Ovary (tissue), 9 donors: Measurements from ENCODE around the gene STUM. TPM values are rescaled to one million over a fixed set of nuclear protein-coding genes. Genes with fewer than 3 reads are reported as not detected.
A peak's percentile ranks its signal among the peaks of the same experiment; 100 is the strongest.

ENCODE experiments used
- DNase-seq, 5 donors: peaks; one replicate each; pipeline ENCODE4 v3.0.0-alpha.2; 2019 to 2020
- H3K27ac ChIP-seq, 2 donors: fragments of 200-600 bp; one replicate each; pipeline versions ENCODE4 v1.5.1 to v1.8.0; 2019 to 2022
- H3K27me3 ChIP-seq: fragments of 200-600 bp; one replicate; pipeline ENCODE4 v1.8.0; 2022
- H3K36me3 ChIP-seq: fragments of 200-600 bp; sonication (generic); one replicate; pipeline ENCODE4 v1.5.1; 2019
- H3K4me1 ChIP-seq: one replicate; pipeline ENCODE4 v1.8.1; 2013; ENCODE audit warnings: mild to moderate bottlenecking, moderate library complexity; ENCODE audit not compliant: insufficient read depth
- H3K4me3 ChIP-seq: fragments of 200-600 bp; sonication (generic); one replicate; pipeline ENCODE4 v1.5.1; 2017
- H3K9me3 ChIP-seq, 2 donors: fragments of 200-600 bp in 1 of 2; sonication (generic) in 1 of 2; one replicate each; pipeline versions ENCODE4 v1.5.1 to v1.8.1; 2013 to 2019; ENCODE audit warnings: mild to moderate bottlenecking in 1 of 2, moderate library complexity in 1 of 2
- EP300 ChIP-seq: sonication (generic); formaldehyde crosslinking; IDR thresholded peaks from one replicate; pipeline ENCODE4 v1.6.1; 2017; ENCODE audit warnings: antibody characterized with exemption
- POLR2A ChIP-seq: fragments of 450-650 bp; IDR thresholded peaks from one replicate; pipeline ENCODE4 v1.6.1; 2017; ENCODE audit warnings: antibody characterized with exemption, mild to moderate bottlenecking, moderate library complexity
- WGBS, 3 donors: extraction: QIAGEN DNeasy Blood & Tissue Kit in 1 of 3; methylation state at CpG; one replicate each; pipeline versions ENCODE4 v1.1.5 to v1.1.7; 2013 to 2017; 5-methylcytosine and 5-hydroxymethylcytosine counted together
- intact Hi-C, 4 donors: fragments of 100-400 bp; cut with DNase I; formaldehyde crosslinking; loops; one replicate each; pipeline versions ENCODE4 v1.11.0 to v1.15.1; 2022 to 2023
- polyA plus RNA-seq, 2 donors: library from polyadenylated mRNA; stranded (reverse); fragments of 200-250 nt in 1 of 2; fragments of 350-450 nt in 1 of 2; fragmentation: Illumina TruSeq in 1 of 2; extraction: RNeasy Lipid Tissue Mini Kit (QIAGEN cat#74804) in 1 of 2; gene quantifications; one replicate each; pipeline ENCODE4 v1.2.3, GENCODE V29; 2013 to 2014
- total RNA-seq, 7 donors: library from RNA; depleted of rRNA in 2 of 7; stranded (reverse); fragments of >200 nt in 2 of 7; fragmentation: NEBNext Ultra II Directional in 3 of 7; extraction: Animal tissue kit (Norgen Biotek cat#: 25700) in 3 of 7; gene quantifications; one replicate each; pipeline versions ENCODE4 v1.1.0 to v1.2.4, GENCODE V29; 2016 to 2023
- TF ChIP-seq, protein P1 (sequence below), 3 donors: fragments of 450-650 bp in 2 of 3; fragments of 200-600 bp in 1 of 3; IDR thresholded peaks; one replicate each; pipeline versions ENCODE4 v1.5.1 to v1.8.0; 2016 to 2022; ENCODE audit warnings: antibody characterized with exemption in 3 of 3, mild to moderate bottlenecking in 1 of 3
- donor health status: DM: no; HTN: no; CAD: no; lungs with moderate emphysema.
- donor health status: DM: no; HTN: no; CAD: no.
- donor health status: Bipolar disorder and iron deficiency.
- donor health status: DM: yes; HTN: yes; CAD: no.
- donor health status: DM: no; HTN: no; CAD: no.
- donor health status: DM: yes; HTN: yes; CAD: no.

Gene STUM
- total and polyA plus RNA-seq, 9 donors: 0.24 to 6.1 (median 2.5) TPM

DNA sequence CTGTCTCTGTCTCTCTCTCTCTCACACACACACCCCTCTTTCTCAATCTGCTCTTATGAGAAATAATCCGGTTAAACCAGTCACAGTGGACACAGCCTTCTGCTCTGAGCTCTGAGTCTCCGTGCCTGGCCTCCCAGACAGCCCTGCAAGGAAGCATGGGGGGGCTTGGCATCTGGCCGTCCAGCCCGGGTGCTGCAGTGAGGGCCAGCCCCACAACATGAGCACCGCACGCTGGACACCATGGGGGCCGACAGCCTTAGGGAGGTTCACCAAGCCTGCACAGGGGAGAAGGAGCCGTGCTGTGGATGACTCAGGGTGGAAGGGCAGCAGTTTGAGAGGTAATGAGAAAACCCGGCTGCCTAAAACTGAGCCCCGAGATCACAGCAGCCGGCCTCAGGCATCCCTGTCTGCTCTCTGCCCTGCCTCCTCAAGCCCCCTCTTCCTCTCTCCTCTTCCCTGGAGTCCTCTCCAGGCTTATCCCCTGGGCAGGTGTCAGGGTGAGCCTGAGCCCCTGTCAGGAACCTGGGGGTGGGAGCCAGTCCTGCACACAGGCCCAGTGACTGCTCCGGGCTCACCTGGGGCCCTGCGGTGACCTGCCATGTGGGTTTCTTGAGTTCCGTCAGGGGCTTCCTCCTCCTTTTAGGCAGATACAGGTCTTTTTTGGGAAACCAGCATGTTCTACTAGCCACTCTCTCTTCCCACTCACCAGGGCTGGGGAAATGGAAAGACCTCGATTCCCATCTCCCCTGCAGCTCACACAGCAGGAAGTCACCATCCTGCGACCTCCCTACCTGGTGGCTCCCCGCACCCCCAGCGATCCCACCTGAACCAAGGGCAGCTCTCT lies 97.7 kb downstream of the STUM start:
- Histone ChIP-seq H3K4me3 (no peak overlapping the region), H3K27ac (no peak overlapping the region), H3K4me1 (peaks cover 9% of the 10 kb centered on the region), H3K9me3 (no peaks in the 10 kb centered on the region), H3K36me3 (no peaks in the 10 kb centered on the region), H3K27me3 (no peaks in the 10 kb centered on the region)
- TF ChIP-seq, protein P1, sequence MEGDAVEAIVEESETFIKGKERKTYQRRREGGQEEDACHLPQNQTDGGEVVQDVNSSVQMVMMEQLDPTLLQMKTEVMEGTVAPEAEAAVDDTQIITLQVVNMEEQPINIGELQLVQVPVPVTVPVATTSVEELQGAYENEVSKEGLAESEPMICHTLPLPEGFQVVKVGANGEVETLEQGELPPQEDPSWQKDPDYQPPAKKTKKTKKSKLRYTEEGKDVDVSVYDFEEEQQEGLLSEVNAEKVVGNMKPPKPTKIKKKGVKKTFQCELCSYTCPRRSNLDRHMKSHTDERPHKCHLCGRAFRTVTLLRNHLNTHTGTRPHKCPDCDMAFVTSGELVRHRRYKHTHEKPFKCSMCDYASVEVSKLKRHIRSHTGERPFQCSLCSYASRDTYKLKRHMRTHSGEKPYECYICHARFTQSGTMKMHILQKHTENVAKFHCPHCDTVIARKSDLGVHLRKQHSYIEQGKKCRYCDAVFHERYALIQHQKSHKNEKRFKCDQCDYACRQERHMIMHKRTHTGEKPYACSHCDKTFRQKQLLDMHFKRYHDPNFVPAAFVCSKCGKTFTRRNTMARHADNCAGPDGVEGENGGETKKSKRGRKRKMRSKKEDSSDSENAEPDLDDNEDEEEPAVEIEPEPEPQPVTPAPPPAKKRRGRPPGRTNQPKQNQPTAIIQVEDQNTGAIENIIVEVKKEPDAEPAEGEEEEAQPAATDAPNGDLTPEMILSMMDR (IDR thresholded peaks at IDR 0.05): no peak
- TF ChIP-seq EP300 (no peak), POLR2A (no peak)
- intact Hi-C loops: loop anchor here in 1 of 4 donors (10.0 kb wide), 1 partner anchor 89 kb away; the partner anchor contains the start of gene ITPKB
- DNase-seq: peak in 2 of 5 donors; percentile 12 to 35
- 73 to 92% (median 84%) methylated on average over 18 of the region's 18 CpGs for WGBS, 3 donors

DNA sequence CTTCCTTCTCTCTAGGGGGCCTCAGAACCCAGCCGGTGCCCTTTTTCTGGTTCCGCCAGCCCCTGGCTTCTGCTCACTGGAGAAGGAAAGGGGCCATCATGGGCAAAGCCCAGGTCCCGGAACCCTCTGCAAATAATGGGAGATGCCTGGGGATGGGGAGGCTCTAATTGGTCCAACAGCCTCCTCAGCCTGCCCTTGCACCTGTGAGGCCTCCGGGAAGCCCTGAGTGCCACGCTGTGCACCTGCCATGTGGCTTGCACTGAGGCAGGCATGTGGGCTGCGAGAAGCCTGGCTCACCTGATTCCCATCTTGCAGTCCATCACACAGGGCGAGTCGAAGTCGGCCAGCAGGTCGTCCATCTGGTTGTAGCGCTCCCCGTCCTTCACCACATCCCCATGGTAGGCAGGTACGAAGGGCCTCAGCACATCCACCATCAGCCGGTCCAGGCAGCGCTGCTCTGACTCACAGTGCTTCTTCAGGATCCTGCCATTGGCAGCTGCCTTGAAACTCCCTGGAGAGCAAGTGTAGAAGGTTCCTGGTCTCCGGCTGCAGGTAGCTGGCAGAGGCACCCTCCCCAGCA lies 98.4 kb downstream of the STUM start:
- intact Hi-C loops: loop anchor here in 1 of 4 donors (10.0 kb wide), 1 partner anchor 88 kb away; the partner anchor contains the start of gene ITPKB
- Histone ChIP-seq H3K9me3 (no peaks in the 10 kb centered on the region), H3K4me3 (no peak overlapping the region), H3K36me3 (no peaks in the 10 kb centered on the region), H3K4me1 (peaks cover 9% of the 10 kb centered on the region), H3K27me3 (no peaks in the 10 kb centered on the region), H3K27ac (no peak overlapping the region)
- 94 to 96% (median 95%) methylated on average over 16 of the region's 16 CpGs for WGBS, 3 donors
- TF ChIP-seq, protein P1 (IDR thresholded peaks at IDR 0.05): no peak
- TF ChIP-seq EP300 (no peak), POLR2A (no peak)
- DNase-seq: peak in 1 of 5 donors; percentile 17

DNA sequence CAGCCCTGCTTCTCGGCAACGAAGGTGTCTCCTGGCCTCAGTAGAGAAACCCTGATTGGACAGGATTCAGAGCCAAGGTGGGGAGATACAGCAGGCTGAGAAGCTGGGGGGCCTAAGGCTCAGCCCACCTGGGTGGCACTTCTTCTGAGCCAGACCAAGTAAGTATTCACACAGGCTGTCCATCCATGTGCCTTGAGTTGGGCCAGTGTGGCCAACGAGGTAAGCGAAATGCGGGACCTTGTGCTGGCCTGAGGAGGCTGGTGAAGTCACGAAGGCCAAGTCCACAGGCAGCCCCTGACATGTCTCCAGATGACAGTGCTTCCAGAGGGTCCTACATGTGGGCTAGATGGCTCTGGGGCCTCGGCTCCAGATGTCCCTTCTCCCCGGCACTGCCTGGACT lies 99.2 kb downstream of the STUM start:
- no peaks in the 10 kb centered on the region for H3K36me3 ChIP-seq
- H3K9me3 ChIP-seq: no peaks in the 10 kb centered on the region
- no peak for DNase-seq
- peaks cover 9% of the 10 kb centered on the region for H3K4me1 ChIP-seq
- intact Hi-C loops: loop anchor here in 1 of 4 donors (10.0 kb wide), 1 partner anchor 87 kb away; the partner anchor contains the start of gene ITPKB
- H3K4me3 ChIP-seq: no peak overlapping the region
- H3K27ac ChIP-seq: no peak overlapping the region
- TF ChIP-seq, protein P1 (IDR thresholded peaks at IDR 0.05): no peak
- TF ChIP-seq POLR2A (no peak), EP300 (no peak)
- 94% methylated on average over 8 of the region's 8 CpGs for WGBS, 3 donors
- H3K27me3 ChIP-seq: no peaks in the 10 kb centered on the region

DNA sequence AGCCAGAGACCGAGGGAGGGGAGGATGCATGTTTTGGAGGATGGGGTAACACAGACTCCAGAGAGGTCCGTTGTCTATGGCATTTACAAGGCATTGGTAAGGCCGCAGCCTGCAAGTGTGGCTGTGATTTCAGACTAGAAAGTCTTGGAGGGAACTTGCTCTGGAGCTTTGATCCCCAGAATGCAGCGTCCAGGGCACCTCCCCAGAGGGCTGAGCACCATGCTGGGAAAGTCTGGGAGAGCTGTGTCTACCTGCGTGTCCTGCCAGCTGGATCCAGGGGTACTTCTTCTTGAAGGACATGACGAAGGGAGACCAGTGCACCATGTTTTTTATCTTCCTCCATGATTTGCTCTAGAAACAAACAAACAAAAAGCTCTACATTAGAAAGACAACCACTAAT lies 99.9 kb downstream of the STUM start:
- H3K4me1 ChIP-seq: peaks cover 4% of the 10 kb centered on the region
- H3K9me3 ChIP-seq: no peaks in the 10 kb centered on the region
- DNase-seq: no peak
- no peaks in the 10 kb centered on the region for H3K27me3 ChIP-seq
- no peak overlapping the region for H3K4me3 ChIP-seq
- H3K27ac ChIP-seq: no peak overlapping the region
- no peaks in the 10 kb centered on the region for H3K36me3 ChIP-seq
- TF ChIP-seq, protein P1 (IDR thresholded peaks at IDR 0.05): no peak
- TF ChIP-seq EP300 (no peak), POLR2A (no peak)
- intact Hi-C loops: loop anchor here in 1 of 4 donors (10.0 kb wide), 1 partner anchor 86 kb away; the partner anchor contains the start of gene ITPKB
- WGBS, 3 donors: 90 to 92% (median 91%) methylated on average over 5 to 6 of the region's 6 CpGs
